ENCODE results near the gene CCDC57. TPM values are rescaled to one million over a fixed set of nuclear protein-coding genes. Genes with fewer than 3 reads are reported as not detected.

Gene CCDC57
- total RNA-seq, 1 experiment from 2014 or later = 36.6 TPM

- Histone ChIP-seq H3K9me3 (ENCODE audit: low read length) (no peaks in the 10 kb centered on the region), H3K36me3 (ENCODE audit: low read depth, low read length) (peaks cover 23% of the 10 kb centered on the region), H3K4me3 (ENCODE audit: low read length) (peak within 1 kb of the TSS; percentile 91), H2AFZ (ENCODE audit: low read length) (peak within 1 kb of the TSS; percentile 78), H3K27me3 (ENCODE audit: low read length) (no peaks in the 10 kb centered on the region), H3K9me2 (replicated peaks; ENCODE audit: low read length) (no peaks in the 10 kb centered on the region), H3K9ac (ENCODE audit: low read length) (peak within 1 kb of the TSS; percentile 99), H4K20me1 (ENCODE audit: low read length) (peaks cover 29% of the 10 kb centered on the region), H3K4me2 (ENCODE audit: low read length) (peak within 1 kb of the TSS; percentile 97), H3K27ac (ENCODE audit: low read length) (peak within 1 kb of the TSS; percentile 85), H3F3A (ENCODE audit: low read length, unreplicated experiment) (no peaks in the 10 kb centered on the region), H3K4me1 (ENCODE audit: insufficient read depth, low read length) (peaks cover 30% of the 10 kb centered on the region), H3K79me2 (ENCODE audit: low read length) (peaks cover 47% of the 10 kb centered on the region)
- ChIA-PET CTCF (interaction anchor here (0.6 kb wide), 1 partner anchor 96 kb away, joined by 4 read pairs; no protein-coding TSS in a partner anchor), POLR2A (ENCODE audit: unreplicated experiment) (interaction anchor here (0.6 to 1.8 kb wide), 2 partner anchors 61 to 357 kb away, joined by 3 to 4 read pairs; partner anchors contain the start of gene DCXR)
- ATAC-seq = peak; percentile 79
- TF ChIP-seq CTCF (conservative IDR thresholded peaks at IDR 0.05; ENCODE audit: low read depth, low read length) (peak; percentile 33; the same call in 1 of the 2 replicates), EZH2 (IDR thresholded peaks at IDR 0.05; ENCODE audit: low read length, unreplicated experiment) (no peak), EZH2phosphoT487 (IDR thresholded peaks at IDR 0.05; ENCODE audit: borderline replicate concordance, low read length) (no peak)
- DNase-seq = peak; percentile 97
- no TSS peak for BruUV-seq (replicated peaks)
- intact Hi-C loops (cut with micrococcal nuclease) = loop anchor here (5.0 kb wide), 1 partner anchor 61 kb away; the partner anchor contains the start of gene DCXR
Observed at GRCh38 chr17:82098169-82098938, 114.3 kb downstream of the CCDC57 start, which contains the start of gene FASN. Gene FASN (minus strand): TSS chr17:82098236. CDS start chr17:82096445, 1,791 bp downstream.

- H3K27ac ChIP-seq (ENCODE audit: low read length) = peak overlapping the region; percentile 54
- intact Hi-C loops (cut with micrococcal nuclease) = loop anchor here (5.0 kb wide), 1 partner anchor 61 kb away; the partner anchor contains the start of gene DCXR
- H3F3A ChIP-seq (ENCODE audit: low read length, unreplicated experiment) = no peaks in the 10 kb centered on the region
- H3K79me2 ChIP-seq (ENCODE audit: low read length) = peaks cover 47% of the 10 kb centered on the region
- peaks cover 28% of the 10 kb centered on the region for H3K36me3 ChIP-seq (ENCODE audit: low read depth, low read length)
- H4K20me1 ChIP-seq (ENCODE audit: low read length) = peaks cover 29% of the 10 kb centered on the region
- peaks cover 30% of the 10 kb centered on the region for H3K4me1 ChIP-seq (ENCODE audit: insufficient read depth, low read length)
- CTCF ChIA-PET = interaction anchor here (0.6 kb wide), 1 partner anchor 97 kb away, joined by 4 read pairs; no protein-coding TSS in a partner anchor
- DNase-seq (no peak), ATAC-seq (no peak)
- no peaks in the 10 kb centered on the region for H3K9me3 ChIP-seq (ENCODE audit: low read length)
- peak overlapping the region; percentile 91 for H3K4me3 ChIP-seq (ENCODE audit: low read length)
- TF ChIP-seq EZH2 (IDR thresholded peaks at IDR 0.05; ENCODE audit: low read length, unreplicated experiment) = no peak
- H3K4me2 ChIP-seq (ENCODE audit: low read length) = peak overlapping the region; percentile 97
- H3K9ac ChIP-seq (ENCODE audit: low read length) = peak overlapping the region; percentile 99
- no TSS peak for BruUV-seq (replicated peaks)
- H3K27me3 ChIP-seq (ENCODE audit: low read length) = no peaks in the 10 kb centered on the region
- no peak overlapping the region for H2AFZ ChIP-seq (ENCODE audit: low read length)
- H3K9me2 ChIP-seq (replicated peaks; ENCODE audit: low read length) = no peaks in the 10 kb centered on the region
- POLR2A ChIA-PET (ENCODE audit: unreplicated experiment) = interaction anchor here (1.8 kb wide), 1 partner anchor 60 kb away, joined by 4 read pairs; the partner anchor contains the start of gene DCXR
Observed at GRCh38 chr17:82097919-82098168, 114.8 kb downstream of the CCDC57 start.

GRCh38 chr17:82097184-82097918 is 115.3 kb downstream of the CCDC57 start:
- ChIA-PET CTCF (interaction anchor here (0.6 kb wide), 1 partner anchor 97 kb away, joined by 4 read pairs; no protein-coding TSS in a partner anchor), POLR2A (ENCODE audit: unreplicated experiment) (interaction anchor here (1.8 kb wide), 1 partner anchor 60 kb away, joined by 4 read pairs; the partner anchor contains the start of gene DCXR)
- no TSS peak for BruUV-seq (replicated peaks)
- ATAC-seq = peak; percentile 9
- H2AFZ ChIP-seq (ENCODE audit: low read length) = no peak overlapping the region
- DNase-seq = peak; percentile 31
- H3K27ac ChIP-seq (ENCODE audit: low read length) = peak overlapping the region; percentile 54
- peaks cover 30% of the 10 kb centered on the region for H3K36me3 ChIP-seq (ENCODE audit: low read depth, low read length)
- intact Hi-C loops (cut with micrococcal nuclease) = loop anchor here (5.0 kb wide), 1 partner anchor 60 kb away; the partner anchor contains the start of gene DCXR
- TF ChIP-seq EZH2phosphoT487 (IDR thresholded peaks at IDR 0.05; ENCODE audit: borderline replicate concordance, low read length) = no peak
- no peak for TF ChIP-seq CTCF (conservative IDR thresholded peaks at IDR 0.05; ENCODE audit: low read depth, low read length)
- TF ChIP-seq EZH2 (IDR thresholded peaks at IDR 0.05; ENCODE audit: low read length, unreplicated experiment) = no peak
- no peaks in the 10 kb centered on the region for H3F3A ChIP-seq (ENCODE audit: low read length, unreplicated experiment)
- peaks cover 30% of the 10 kb centered on the region for H3K4me1 ChIP-seq (ENCODE audit: insufficient read depth, low read length)
- no peaks in the 10 kb centered on the region for H3K9me2 ChIP-seq (replicated peaks; ENCODE audit: low read length)
- H3K79me2 ChIP-seq (ENCODE audit: low read length) = peaks cover 47% of the 10 kb centered on the region
- peak overlapping the region; percentile 99 for H3K9ac ChIP-seq (ENCODE audit: low read length)
- H3K9me3 ChIP-seq (ENCODE audit: low read length) = no peaks in the 10 kb centered on the region
- peak overlapping the region; percentile 97 for H3K4me2 ChIP-seq (ENCODE audit: low read length)
- peaks cover 29% of the 10 kb centered on the region for H4K20me1 ChIP-seq (ENCODE audit: low read length)
- no peaks in the 10 kb centered on the region for H3K27me3 ChIP-seq (ENCODE audit: low read length)
- H3K4me3 ChIP-seq (ENCODE audit: low read length) = peak overlapping the region; percentile 91
